ENCODE measurements around the gene DOLK. TPM values are rescaled to one million over a fixed set of nuclear protein-coding genes. Genes with fewer than 3 reads are reported as not detected.

The DOLK gene
- polyA plus RNA-seq, 1 donor (not counting 4 experiments of a cell fraction or from before 2014, with no cell fraction given) = 21.8 TPM

- Histone ChIP-seq H3K9me3 (ENCODE audit: control insufficient read depth, low read depth, low read length) (no peaks in the 10 kb centered on the region), H3K79me2 (ENCODE audit: control insufficient read depth, insufficient read depth, low read length) (peaks cover 76% of the 10 kb centered on the region), H3K9me1 (ENCODE audit: control insufficient read depth, extremely low read depth, insufficient read depth, low read length) (peaks cover 3% of the 10 kb centered on the region), H3K9ac (ENCODE audit: control insufficient read depth, extremely low read depth, insufficient read depth, low read length) (peak overlapping the region; percentile 75), H3K27ac (ENCODE audit: control insufficient read depth, insufficient read depth, low read length) (peak overlapping the region; percentile 97), H3K4me3 (ENCODE audit: control insufficient read depth in 2 of 3, extremely low read depth in 1 of 3, insufficient read depth in 2 of 3, low read depth in 1 of 3, low read length in 3 of 3) (no peak overlapping the region), H3K4me1 (ENCODE audit: control insufficient read depth, extremely low read depth, insufficient read depth, low read length) (peaks cover 58% of the 10 kb centered on the region), H2AFZ (ENCODE audit: control insufficient read depth, low read length) (no peak overlapping the region), H3K36me3 (ENCODE audit: control insufficient read depth in 2 of 2, extremely low read depth in 1 of 2, insufficient read depth in 2 of 2, low read length in 2 of 2) (peaks cover 46 to 88% of the 10 kb centered on the region in 2 experiments), H3K27me3 (ENCODE audit: control insufficient read depth, extremely low read depth, insufficient read depth, low read length) (no peaks in the 10 kb centered on the region), H4K20me1 (ENCODE audit: control insufficient read depth, extremely low read depth, insufficient read depth, low read length) (no peaks in the 10 kb centered on the region), H3K4me2 (ENCODE audit: control insufficient read depth, extremely low read depth, insufficient read depth, low read depth, low read length) (peak overlapping the region; percentile 92)
- dilution Hi-C loops (cut with MboI; ENCODE audit: extremely low pct_ligation_motif_present, low sequenced_read_pairs) = no loop called here
- DNase-seq (ENCODE audit: low read depth, low spot score) (peak; percentile 92), FAIRE-seq (peak; percentile 96)
- no peak for TF ChIP-seq CTCF (optimal IDR thresholded peaks at IDR 0.05 in 1 of 3, IDR thresholded peaks at IDR 0.05 in 1 of 3, conservative IDR thresholded peaks at IDR 0.05 in 1 of 3; ENCODE audit: extremely low read depth in 1 of 3, insufficient read depth in 2 of 3, low read length in 3 of 3)
- TF ChIP-seq EZH2 (IDR thresholded peaks at IDR 0.05; ENCODE audit: low read length) = no peak
These were observed 35.8 kb downstream of the DOLK start for GRCh38 chr9:128911529-128912035.

- H3K4me3 ChIP-seq (ENCODE audit: control insufficient read depth in 2 of 3, extremely low read depth in 1 of 3, insufficient read depth in 2 of 3, low read depth in 1 of 3, low read length in 3 of 3) = no peak overlapping the region
- peak overlapping the region; percentile 75 for H3K9ac ChIP-seq (ENCODE audit: control insufficient read depth, extremely low read depth, insufficient read depth, low read length)
- no peaks in the 10 kb centered on the region for H3K27me3 ChIP-seq (ENCODE audit: control insufficient read depth, extremely low read depth, insufficient read depth, low read length)
- peaks cover 3% of the 10 kb centered on the region for H3K9me1 ChIP-seq (ENCODE audit: control insufficient read depth, extremely low read depth, insufficient read depth, low read length)
- FAIRE-seq (no peak), DNase-seq (ENCODE audit: low read depth, low spot score) (no peak)
- dilution Hi-C loops (cut with MboI; ENCODE audit: extremely low pct_ligation_motif_present, low sequenced_read_pairs) = no loop called here
- H3K36me3 ChIP-seq (ENCODE audit: control insufficient read depth in 2 of 2, extremely low read depth in 1 of 2, insufficient read depth in 2 of 2, low read length in 2 of 2) = peaks cover 39 to 86% of the 10 kb centered on the region in 2 experiments
- H4K20me1 ChIP-seq (ENCODE audit: control insufficient read depth, extremely low read depth, insufficient read depth, low read length) = no peaks in the 10 kb centered on the region
- peak overlapping the region; percentile 97 for H3K27ac ChIP-seq (ENCODE audit: control insufficient read depth, insufficient read depth, low read length)
- no peak overlapping the region for H3K4me2 ChIP-seq (ENCODE audit: control insufficient read depth, extremely low read depth, insufficient read depth, low read depth, low read length)
- no peaks in the 10 kb centered on the region for H3K9me3 ChIP-seq (ENCODE audit: control insufficient read depth, low read depth, low read length)
- H2AFZ ChIP-seq (ENCODE audit: control insufficient read depth, low read length) = no peak overlapping the region
- H3K4me1 ChIP-seq (ENCODE audit: control insufficient read depth, extremely low read depth, insufficient read depth, low read length) = peaks cover 51% of the 10 kb centered on the region
- H3K79me2 ChIP-seq (ENCODE audit: control insufficient read depth, insufficient read depth, low read length) = peaks cover 76% of the 10 kb centered on the region
- TF ChIP-seq CTCF (optimal IDR thresholded peaks at IDR 0.05 in 1 of 3, IDR thresholded peaks at IDR 0.05 in 1 of 3, conservative IDR thresholded peaks at IDR 0.05 in 1 of 3; ENCODE audit: extremely low read depth in 1 of 3, insufficient read depth in 2 of 3, low read length in 3 of 3) = no peak
- no peak for TF ChIP-seq EZH2 (IDR thresholded peaks at IDR 0.05; ENCODE audit: low read length)
These were observed 36.5 kb downstream of the DOLK start for GRCh38 chr9:128910906-128911305.

All from keratinocyte (primary cell).